ENCODE measurements around the gene WEE2.

Gene WEE2

DNA sequence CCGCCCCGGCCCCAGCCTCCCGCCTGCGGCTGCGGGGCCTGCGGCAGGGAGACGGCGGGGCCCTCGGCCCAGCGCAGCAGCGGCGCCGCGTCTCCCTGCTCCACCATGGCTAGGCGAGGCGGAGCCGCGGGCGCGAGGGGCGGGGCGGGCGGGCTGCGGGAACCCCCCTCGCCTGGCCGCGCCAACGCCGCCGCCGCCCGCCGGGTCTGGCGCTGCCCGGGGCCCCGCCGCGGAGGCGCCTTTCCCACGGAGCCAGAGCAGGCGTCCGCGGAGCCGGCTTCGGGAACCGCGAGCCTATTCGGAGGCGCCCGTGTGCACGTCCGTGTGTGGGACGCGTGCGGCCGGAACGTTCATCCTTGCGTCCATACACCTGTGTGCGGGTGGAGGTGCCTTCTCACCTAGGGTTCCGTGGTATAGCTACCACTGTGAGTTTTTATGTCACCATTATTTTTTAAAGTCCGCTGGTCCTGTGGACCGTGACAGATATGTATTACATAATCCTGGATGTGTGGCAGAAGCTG lies 6.0 kb upstream of the WEE2 start, which contains the start of gene DENND11:
Gene DENND11, minus strand, starts transcription at position 120 of the 521 bp plus-strand sequence. Its CDS starts 13 bp downstream, at position 107.
- DNase-seq (ENCODE audit: extremely low read depth, low read depth) = no peak
- H3K4me3 ChIP-seq (replicated peaks; ENCODE audit: low read depth, low read length) = peak within 1 kb of the TSS; percentile 55
- TF ChIP-seq, protein P1, sequence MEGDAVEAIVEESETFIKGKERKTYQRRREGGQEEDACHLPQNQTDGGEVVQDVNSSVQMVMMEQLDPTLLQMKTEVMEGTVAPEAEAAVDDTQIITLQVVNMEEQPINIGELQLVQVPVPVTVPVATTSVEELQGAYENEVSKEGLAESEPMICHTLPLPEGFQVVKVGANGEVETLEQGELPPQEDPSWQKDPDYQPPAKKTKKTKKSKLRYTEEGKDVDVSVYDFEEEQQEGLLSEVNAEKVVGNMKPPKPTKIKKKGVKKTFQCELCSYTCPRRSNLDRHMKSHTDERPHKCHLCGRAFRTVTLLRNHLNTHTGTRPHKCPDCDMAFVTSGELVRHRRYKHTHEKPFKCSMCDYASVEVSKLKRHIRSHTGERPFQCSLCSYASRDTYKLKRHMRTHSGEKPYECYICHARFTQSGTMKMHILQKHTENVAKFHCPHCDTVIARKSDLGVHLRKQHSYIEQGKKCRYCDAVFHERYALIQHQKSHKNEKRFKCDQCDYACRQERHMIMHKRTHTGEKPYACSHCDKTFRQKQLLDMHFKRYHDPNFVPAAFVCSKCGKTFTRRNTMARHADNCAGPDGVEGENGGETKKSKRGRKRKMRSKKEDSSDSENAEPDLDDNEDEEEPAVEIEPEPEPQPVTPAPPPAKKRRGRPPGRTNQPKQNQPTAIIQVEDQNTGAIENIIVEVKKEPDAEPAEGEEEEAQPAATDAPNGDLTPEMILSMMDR (IDR thresholded peaks at IDR 0.05; ENCODE audit: low read depth, low read length, missing control alignments) = no peak

DNA sequence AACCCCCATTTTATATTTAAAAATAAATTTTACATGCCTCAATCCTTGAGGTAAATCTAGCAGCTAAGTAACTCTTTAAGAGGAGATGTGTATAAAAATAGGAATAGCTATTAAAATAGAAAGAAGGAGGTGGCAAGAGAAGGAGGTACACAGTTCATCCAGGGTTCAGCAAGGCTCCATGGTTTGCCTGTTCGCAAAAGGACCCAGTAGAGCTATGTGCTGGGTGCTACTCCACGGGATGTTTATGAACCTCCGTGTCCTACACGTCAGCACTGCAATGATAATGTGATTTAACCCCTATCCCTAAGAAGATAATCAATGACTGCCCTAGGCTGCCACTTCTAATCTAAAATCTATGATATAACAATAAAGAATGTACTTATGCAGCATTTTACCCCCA lies 5.3 kb upstream of the WEE2 start:
- DNase-seq (ENCODE audit: extremely low read depth, low read depth) = no peak
- no peak overlapping the region for H3K4me3 ChIP-seq (replicated peaks; ENCODE audit: low read depth, low read length)
- TF ChIP-seq, protein P1 (IDR thresholded peaks at IDR 0.05; ENCODE audit: low read depth, low read length, missing control alignments) = no peak

DNA sequence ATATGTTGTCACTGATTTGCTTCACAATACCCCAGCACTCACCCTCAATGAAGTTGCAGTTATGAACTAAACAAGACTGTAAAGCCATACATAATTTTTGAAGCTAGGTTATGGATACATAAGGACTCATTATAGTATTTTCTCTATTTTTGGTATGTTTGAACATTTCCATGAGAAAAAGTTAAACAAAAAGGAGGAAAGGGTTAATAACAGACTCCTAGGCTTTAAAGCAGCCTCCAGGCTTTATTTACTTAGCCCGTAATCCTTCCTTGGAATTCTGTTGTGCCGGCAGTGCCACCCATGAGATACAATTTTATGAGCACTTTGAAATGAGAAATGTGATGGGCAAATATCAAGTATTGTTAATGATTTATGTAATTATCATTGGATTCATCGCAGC lies 4.0 kb upstream of the WEE2 start:
- no peak for DNase-seq (ENCODE audit: extremely low read depth, low read depth)

DNA sequence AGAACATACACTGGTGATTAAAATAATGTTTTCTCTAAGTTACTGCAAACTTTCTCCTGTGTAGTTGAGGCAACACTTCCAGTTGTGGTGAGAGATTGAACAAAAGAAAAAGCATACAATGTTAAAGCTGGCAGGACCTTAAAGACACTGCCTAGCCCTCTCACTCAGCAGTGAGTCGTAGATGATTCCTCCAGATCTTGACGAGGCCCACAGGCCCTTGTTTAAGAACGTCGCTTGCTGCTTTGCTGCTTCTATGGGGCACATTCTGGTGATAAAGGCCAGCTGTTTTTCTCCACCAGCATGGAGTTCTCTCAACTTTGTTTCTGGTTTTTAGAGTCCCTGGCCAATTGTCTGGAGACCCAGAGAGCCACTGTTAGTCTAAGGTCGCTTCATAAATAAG lies 3.4 kb upstream of the WEE2 start:
- TF ChIP-seq, protein P1 (IDR thresholded peaks at IDR 0.05; ENCODE audit: low read depth, low read length, missing control alignments) = no peak
- DNase-seq (ENCODE audit: extremely low read depth, low read depth) = no peak
- no peak overlapping the region for H3K4me3 ChIP-seq (replicated peaks; ENCODE audit: low read depth, low read length)

More for the DNA sequence above, 4.0 kb upstream of the WEE2 start:
- TF ChIP-seq, protein P1 (IDR thresholded peaks at IDR 0.05; ENCODE audit: low read depth, low read length, missing control alignments) = no peak
- no peak overlapping the region for H3K4me3 ChIP-seq (replicated peaks; ENCODE audit: low read depth, low read length)

DNA sequence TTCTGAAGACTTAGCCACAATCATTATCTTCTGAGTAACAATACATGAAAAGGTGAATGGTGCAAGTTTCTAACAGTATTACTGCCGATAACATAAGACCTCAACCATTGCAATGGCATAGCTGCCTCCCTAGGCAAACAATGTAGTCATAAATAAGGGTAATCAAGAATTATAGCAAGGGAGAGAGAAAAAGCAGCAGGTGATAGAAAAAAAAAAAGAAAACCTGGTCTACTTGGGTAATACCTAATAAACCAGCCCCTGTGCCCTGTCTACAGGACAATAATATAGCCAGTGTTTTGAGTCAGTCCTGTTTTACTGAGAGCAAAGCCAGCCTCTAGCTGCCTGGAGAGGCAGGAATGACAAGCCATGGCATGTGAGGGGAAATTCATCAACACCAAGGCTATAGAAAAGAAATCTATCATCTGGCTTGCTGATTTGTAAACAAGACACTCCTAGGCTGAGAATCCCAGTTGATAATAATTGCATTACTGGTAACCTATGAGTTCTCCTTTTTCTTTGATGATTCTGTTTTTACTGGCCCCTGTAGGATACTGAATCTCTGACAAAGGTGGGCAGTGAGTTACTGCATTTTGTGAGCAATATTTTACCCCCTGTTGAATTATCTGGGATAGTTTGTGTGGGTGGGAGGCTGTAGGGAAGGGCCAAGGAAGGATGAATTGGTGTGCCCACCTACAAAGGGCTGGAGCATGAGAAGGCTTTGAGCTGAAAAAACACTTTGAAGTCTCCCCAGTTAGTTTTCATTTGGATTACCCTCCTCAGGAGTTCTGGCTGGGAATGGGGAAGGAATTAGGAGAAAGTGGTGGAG lies 1.7 kb upstream of the WEE2 start:
- H3K4me3 ChIP-seq (replicated peaks; ENCODE audit: low read depth, low read length) = no peak overlapping the region
- TF ChIP-seq, protein P1 (IDR thresholded peaks at IDR 0.05; ENCODE audit: low read depth, low read length, missing control alignments) = no peak
- DNase-seq (ENCODE audit: extremely low read depth, low read depth) = no peak

DNA sequence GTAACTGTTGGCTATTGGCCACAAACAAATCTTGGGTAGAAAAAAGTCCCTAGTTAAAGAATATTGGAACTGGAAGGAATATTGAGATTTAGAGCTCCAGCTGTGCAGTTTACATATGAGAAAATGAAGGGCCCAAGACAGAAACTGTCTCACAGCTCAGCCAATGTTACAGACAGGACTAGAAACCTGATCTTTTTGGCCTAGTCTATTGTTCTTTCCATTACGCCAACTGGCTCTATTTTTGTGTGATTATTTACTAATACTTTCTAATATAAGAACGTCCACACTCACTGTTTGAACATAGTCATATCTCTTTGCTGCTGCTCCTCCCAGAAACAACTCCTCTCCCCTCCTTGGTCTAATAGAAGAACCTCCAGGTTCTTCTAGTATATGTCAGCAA lies 1.2 kb downstream of the WEE2 start:
- DNase-seq (ENCODE audit: extremely low read depth, low read depth) = no peak
- H3K4me3 ChIP-seq (replicated peaks; ENCODE audit: low read depth, low read length) = no peak overlapping the region
- TF ChIP-seq, protein P1 (IDR thresholded peaks at IDR 0.05; ENCODE audit: low read depth, low read length, missing control alignments) = no peak

Measured in HFF-Myc (cell line).